Common myeloid progenitor, CD34-positive (primary cell): ENCODE data around the gene DAPK2.
A peak's percentile ranks its signal among the peaks of the same experiment; 100 is the strongest.
"Not testable (repeated sequence)": the region's sequence is repeated elsewhere in the genome, so short reads cannot be mapped to it uniquely, and the experiment has no call there.

Source experiments
- CTCF ChIA-PET: fragments of 350-600 bp; sonication (Branson Sonifier 250); formaldehyde crosslinking; loops from one replicate; lab custom pipeline; 2021; ENCODE audit warnings: antibody characterized with exemption; lab: Charles Lee
- POLR2A ChIA-PET: fragments of 350-600 bp; sonication (Branson Sonifier 250); formaldehyde crosslinking; loops from one replicate; lab custom pipeline; 2021; ENCODE audit warnings: antibody characterized with exemption; lab: Charles Lee
- DNase-seq, 3 donors: peaks; one replicate each; pipeline versions ENCODE4 v3.0.0 to v3.0.0-alpha.2; 2013
- H3K27ac ChIP-seq, 2 experiments: 1 replicate in 1 of 2; 2 replicates in 1 of 2; pipeline ENCODE4 v1.7.0; 2013; ENCODE audit warnings: inconsistent platforms in 2 of 2, low read length in 2 of 2, mild to moderate bottlenecking in 2 of 2, low read depth in 1 of 2, moderate library complexity in 1 of 2; ENCODE audit not compliant: severe bottlenecking in 2 of 2, insufficient read depth in 1 of 2, poor library complexity in 1 of 2
- H3K27me3 ChIP-seq, 5 experiments: replicated peaks in 2 of 5; 1 replicate in 3 of 5; 2 replicates in 2 of 5; pipeline versions ENCODE4 v1.6.1 to v1.7.0; 2013; ENCODE audit warnings: low read length in 4 of 5, mild to moderate bottlenecking in 2 of 5, moderate library complexity in 2 of 5, inconsistent platforms in 1 of 5; ENCODE audit not compliant: insufficient read depth in 5 of 5, control insufficient read depth in 4 of 5
- H3K36me3 ChIP-seq, 4 experiments: 1 replicate in 2 of 4; 2 replicates in 2 of 4; pipeline versions ENCODE4 v1.6.1 to v1.7.0; 2013; ENCODE audit warnings: low read length in 3 of 4, control low read depth in 1 of 4, mild to moderate bottlenecking in 1 of 4; ENCODE audit not compliant: control insufficient read depth in 4 of 4, insufficient read depth in 4 of 4
- H3K4me1 ChIP-seq, 4 experiments: 1 replicate in 3 of 4; 2 replicates in 1 of 4; pipeline versions ENCODE4 v1.6.1 to v1.7.1; 2013; ENCODE audit warnings: low read length in 3 of 4, mild to moderate bottlenecking in 3 of 4, control low read depth in 1 of 4, inconsistent platforms in 1 of 4, moderate library complexity in 1 of 4; ENCODE audit not compliant: control insufficient read depth in 4 of 4, insufficient read depth in 4 of 4; ENCODE audit errors: control extremely low read depth in 1 of 4
- H3K4me3 ChIP-seq, 7 experiments: 1 replicate in 4 of 7; 2 replicates in 3 of 7; pipeline versions ENCODE4 v1.5.1 to v1.7.0; 2013; ENCODE audit warnings: mild to moderate bottlenecking in 7 of 7, low read length in 6 of 7, moderate library complexity in 6 of 7, inconsistent platforms in 2 of 7, low read depth in 2 of 7, control low read depth in 1 of 7; ENCODE audit not compliant: insufficient read depth in 4 of 7, control insufficient read depth in 1 of 7; ENCODE audit errors: extremely low read depth in 1 of 7
- H3K9me3 ChIP-seq, 5 experiments: 1 replicate in 4 of 5; 2 replicates in 1 of 5; pipeline versions ENCODE4 v1.6.1 to v1.7.1; 2013; ENCODE audit warnings: low read length in 4 of 5, mild to moderate bottlenecking in 2 of 5, inconsistent platforms in 1 of 5, low read depth in 1 of 5, moderate library complexity in 1 of 5; ENCODE audit not compliant: control insufficient read depth in 4 of 5, insufficient read depth in 2 of 5; ENCODE audit errors: control extremely low read depth in 1 of 5
- WGBS: methylation state at CpG from one replicate; pipeline ENCODE4 v1.1.5; 2013; ENCODE audit not compliant: insufficient coverage; 5-methylcytosine and 5-hydroxymethylcytosine counted together

The DAPK2 gene

GRCh38 chr15:63900306-63900705 lies 146.0 kb downstream of the DAPK2 start:
- CTCF ChIA-PET, result interaction anchor here (0.9 to 1.9 kb wide), 3 partner anchors 9 to 45 kb away, joined by 3 to 7 read pairs (median 3); no protein-coding TSS in a partner anchor
- Histone ChIP-seq H3K4me1 (peaks cover 6 to 56% (median 34%) of the 10 kb centered on the region in 4 experiments), H3K9me3 (no peaks in the 10 kb centered on the region), H3K4me3 (no peak overlapping the region), H3K27me3 (no peaks in the 10 kb centered on the region), H3K36me3 (no peaks in the 10 kb centered on the region), H3K27ac (no peak overlapping the region)
- POLR2A ChIA-PET, result no interaction called here
- 100% methylated on average over 1 of the region's 1 CpG for whole genome bisulfite sequencing
- no peak for DNase-seq

GRCh38 chr15:63899606-63900005 lies 146.7 kb downstream of the DAPK2 start:
- H3K27me3 ChIP-seq, H3K27ac ChIP-seq, H3K9me3 ChIP-seq, H3K4me3 ChIP-seq, H3K36me3 ChIP-seq, DNase-seq: not testable (repeated sequence)
- peaks cover 8 to 61% (median 39%) of the 10 kb centered on the region in 4 experiments for H3K4me1 ChIP-seq
- ChIA-PET CTCF (interaction anchor here (0.9 to 1.9 kb wide), 3 partner anchors 9 to 46 kb away, joined by 3 to 7 read pairs (median 3); no protein-coding TSS in a partner anchor), POLR2A (interaction anchor here (0.7 kb wide), 2 partner anchors 47 to 57 kb away, joined by 3 to 4 read pairs; no protein-coding TSS in a partner anchor)
- WGBS, result 89% methylated on average over 3 of the region's 7 CpGs

GRCh38 chr15:63899193-63899592 lies 147.1 kb downstream of the DAPK2 start:
- POLR2A ChIA-PET, result interaction anchor here (0.7 kb wide), 2 partner anchors 48 to 57 kb away, joined by 3 to 4 read pairs; no protein-coding TSS in a partner anchor
- CTCF ChIA-PET, result interaction anchor here (1.4 to 1.9 kb wide), 2 partner anchors 9 to 46 kb away, joined by 3 to 7 read pairs; no protein-coding TSS in a partner anchor
- Histone ChIP-seq H3K27me3 (no peaks in the 10 kb centered on the region), H3K4me3 (no peak overlapping the region), H3K36me3 (no peaks in the 10 kb centered on the region), H3K9me3 (no peaks in the 10 kb centered on the region), H3K4me1 (peaks cover 10 to 65% (median 43%) of the 10 kb centered on the region in 4 experiments), H3K27ac (no peak overlapping the region)
- WGBS, result 62% methylated on average over 2 of the region's 7 CpGs
- DNase-seq, result no peak

GRCh38 chr15:63896336-63897115 lies 149.8 kb downstream of the DAPK2 start:
- Histone ChIP-seq H3K27me3 (no peaks in the 10 kb centered on the region), H3K4me3 (no peak overlapping the region), H3K4me1 (peaks cover 26 to 81% (median 68%) of the 10 kb centered on the region in 4 experiments), H3K9me3 (no peaks in the 10 kb centered on the region), H3K27ac (peak overlapping the region in 1 of 2 experiments; percentile 61), H3K36me3 (no peaks in the 10 kb centered on the region)
- DNase-seq, result peak; percentile 49 to 92 (median 91)
- ChIA-PET CTCF (interaction anchor here (0.7 to 1.3 kb wide), 2 partner anchors 12 to 24 kb away, joined by 3 read pairs; no protein-coding TSS in a partner anchor), POLR2A (interaction anchor here (1.1 kb wide), 1 partner anchor 9 kb away, joined by 4 read pairs; no protein-coding TSS in a partner anchor)
- WGBS, result 49% methylated on average over 10 of the region's 15 CpGs

GRCh38 chr15:63895787-63896218 lies 150.5 kb downstream of the DAPK2 start:
- DNase-seq, result no peak
- POLR2A ChIA-PET, result no interaction called here

GRCh38 chr15:63895194-63895593 lies 151.1 kb downstream of the DAPK2 start:
- H3K9me3 ChIP-seq, result no peaks in the 10 kb centered on the region
- POLR2A ChIA-PET, result interaction anchor here (0.5 kb wide), 1 partner anchor 61 kb away, joined by 3 read pairs; the partner anchor contains the start of gene HERC1
- no peaks in the 10 kb centered on the region for H3K36me3 ChIP-seq
- no peaks in the 10 kb centered on the region for H3K27me3 ChIP-seq
- CTCF ChIA-PET, result interaction anchor here (0.8 to 2.9 kb wide), 14 partner anchors 9 to 174 kb away, joined by 3 to 15 read pairs (median 4); no protein-coding TSS in a partner anchor
- DNase-seq, result peak; percentile 50 to 81 (median 67)
- H3K27ac ChIP-seq, result peak overlapping the region in 1 of 2 experiments; percentile 61
- H3K4me1 ChIP-seq, result peaks cover 28 to 82% (median 74%) of the 10 kb centered on the region in 4 experiments
- no peak overlapping the region for H3K4me3 ChIP-seq
- WGBS, result 23% methylated on average over 2 of the region's 6 CpGs

More at GRCh38 chr15:63895787-63896218, 150.5 kb downstream of the DAPK2 start:
- no peaks in the 10 kb centered on the region for H3K27me3 ChIP-seq
- CTCF ChIA-PET, result interaction anchor here (1.0 to 2.1 kb wide), 7 partner anchors 9 to 143 kb away, joined by 3 to 12 read pairs (median 5); no protein-coding TSS in a partner anchor
- H3K4me3 ChIP-seq, result no peak overlapping the region
- H3K9me3 ChIP-seq, result no peaks in the 10 kb centered on the region
- H3K27ac ChIP-seq, result peak overlapping the region in 1 of 2 experiments; percentile 61
- no peaks in the 10 kb centered on the region for H3K36me3 ChIP-seq
- H3K4me1 ChIP-seq, result peaks cover 28 to 87% (median 74%) of the 10 kb centered on the region in 4 experiments
- WGBS, result 86% methylated on average over 7 of the region's 8 CpGs
